ENCODE results near the gene NOC2L.

- TF ChIP-seq EP300 (IDR thresholded peaks at IDR 0.05): no peak
- no peak for TF ChIP-seq CTCF (IDR thresholded peaks at IDR 0.05)
- TF ChIP-seq POLR2A (IDR thresholded peaks at IDR 0.05): no peak
These were observed 34.1 kb downstream of the NOC2L start for GRCh38 chr1:924656-925560.
